H1 (cell line): ENCODE results near the gene IFT80.

Experiments
- CREB1 ChIP-seq: IDR thresholded peaks from 2 replicates; pipeline ENCODE4 v1.6.1; 2012; ENCODE audit warnings: inconsistent platforms
- POLR2A ChIP-seq, 2 experiments: IDR thresholded peaks; 1 replicate in 1 of 2; 2 replicates in 1 of 2; pipeline ENCODE4 v1.6.1; 2011; ENCODE audit warnings: low read depth in 2 of 2, low read length in 2 of 2, mild to moderate bottlenecking in 2 of 2; ENCODE audit errors: control extremely low read depth in 1 of 2
- TF ChIP-seq, protein P1 (sequence below), 3 experiments: IDR thresholded peaks; 1 replicate in 2 of 3; 2 replicates in 1 of 3; pipeline versions ENCODE4 v1.5.1 to v1.6.1; 2011; ENCODE audit warnings: low read length in 3 of 3, mild to moderate bottlenecking in 3 of 3, inconsistent platforms in 2 of 3, low read depth in 1 of 3, moderate library complexity in 1 of 3; ENCODE audit not compliant: insufficient read depth in 1 of 3; ENCODE audit errors: control extremely low read depth in 1 of 3

DNA sequence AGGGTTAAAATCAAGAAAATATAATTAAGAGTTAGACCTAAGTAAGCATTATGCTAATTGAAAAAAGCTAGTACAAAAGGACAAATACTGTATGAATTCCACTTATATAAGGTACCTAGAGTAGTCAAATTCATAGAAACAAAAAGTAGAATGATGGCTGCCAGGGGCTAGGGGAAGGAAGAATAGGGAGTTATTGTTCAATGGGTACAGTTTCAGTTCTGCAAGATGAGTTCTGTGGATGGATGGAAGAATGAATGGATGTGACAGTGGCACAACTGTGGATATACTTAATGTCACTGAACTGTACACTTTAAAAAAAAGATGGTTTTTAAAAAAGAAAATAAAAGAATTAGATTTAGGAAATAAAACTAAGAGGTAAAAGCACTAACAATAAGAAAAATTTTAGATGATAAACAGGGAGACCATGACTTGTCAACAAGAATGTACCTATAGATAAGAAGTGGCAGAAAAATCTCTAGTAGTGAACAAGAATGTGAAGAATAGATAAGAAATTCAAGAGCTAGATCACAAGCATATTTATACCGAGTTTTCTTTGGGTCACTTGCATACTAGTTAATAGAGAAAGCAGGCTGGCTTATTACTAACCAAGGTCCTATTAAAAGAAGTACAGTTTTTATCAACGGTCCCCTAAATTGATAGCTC, 5.5 kb downstream of the IFT80 start:
- TF ChIP-seq, protein P1, sequence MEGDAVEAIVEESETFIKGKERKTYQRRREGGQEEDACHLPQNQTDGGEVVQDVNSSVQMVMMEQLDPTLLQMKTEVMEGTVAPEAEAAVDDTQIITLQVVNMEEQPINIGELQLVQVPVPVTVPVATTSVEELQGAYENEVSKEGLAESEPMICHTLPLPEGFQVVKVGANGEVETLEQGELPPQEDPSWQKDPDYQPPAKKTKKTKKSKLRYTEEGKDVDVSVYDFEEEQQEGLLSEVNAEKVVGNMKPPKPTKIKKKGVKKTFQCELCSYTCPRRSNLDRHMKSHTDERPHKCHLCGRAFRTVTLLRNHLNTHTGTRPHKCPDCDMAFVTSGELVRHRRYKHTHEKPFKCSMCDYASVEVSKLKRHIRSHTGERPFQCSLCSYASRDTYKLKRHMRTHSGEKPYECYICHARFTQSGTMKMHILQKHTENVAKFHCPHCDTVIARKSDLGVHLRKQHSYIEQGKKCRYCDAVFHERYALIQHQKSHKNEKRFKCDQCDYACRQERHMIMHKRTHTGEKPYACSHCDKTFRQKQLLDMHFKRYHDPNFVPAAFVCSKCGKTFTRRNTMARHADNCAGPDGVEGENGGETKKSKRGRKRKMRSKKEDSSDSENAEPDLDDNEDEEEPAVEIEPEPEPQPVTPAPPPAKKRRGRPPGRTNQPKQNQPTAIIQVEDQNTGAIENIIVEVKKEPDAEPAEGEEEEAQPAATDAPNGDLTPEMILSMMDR (IDR thresholded peaks at IDR 0.05; ENCODE audit: control extremely low read depth in 1 of 3, insufficient read depth in 1 of 3, low read depth in 1 of 3, low read length in 3 of 3): no peak
- no peak for TF ChIP-seq POLR2A (IDR thresholded peaks at IDR 0.05; ENCODE audit: control extremely low read depth in 1 of 2, low read depth in 2 of 2, low read length in 2 of 2)
- TF ChIP-seq CREB1: no peak
